ENCODE data around the gene ANKZF1. TPM values are rescaled to one million over a fixed set of nuclear protein-coding genes. Genes with fewer than 3 reads are reported as not detected.

The ANKZF1 gene
- total RNA-seq, 6 experiments from 2014 or later, result 19.3 to 27.8 (median 24.5) TPM

GRCh38 chr2:219285373-219285735 lies 55.7 kb downstream of the ANKZF1 start:
- no peak overlapping the region for H3K27ac ChIP-seq
- intact Hi-C loops (cut with DNase I), result no loop called here
- ATAC-seq, result no peak
- 93% methylated on average over 6 of the region's 12 CpGs for WGBS (ENCODE audit: insufficient coverage, low coverage, low lambda C conversion rate, missing lambda C conversion rate)
- peaks cover 0 to under 1% (median 0%) of the 10 kb centered on the region in 4 donors for H3K4me1 ChIP-seq
- TF ChIP-seq CTCF (IDR thresholded peaks at IDR 0.05), result no peak
- TF ChIP-seq POLR2A (IDR thresholded peaks at IDR 0.05), result no peak
- H3K4me3 ChIP-seq, result no peak overlapping the region
- DNase-seq, result no peak
- no peaks in the 10 kb centered on the region for H3K9me3 ChIP-seq
- peaks cover 0 to 48% (median 10%) of the 10 kb centered on the region in 4 donors for H3K36me3 ChIP-seq
- H3K27me3 ChIP-seq, result no peaks in the 10 kb centered on the region

DNA sequence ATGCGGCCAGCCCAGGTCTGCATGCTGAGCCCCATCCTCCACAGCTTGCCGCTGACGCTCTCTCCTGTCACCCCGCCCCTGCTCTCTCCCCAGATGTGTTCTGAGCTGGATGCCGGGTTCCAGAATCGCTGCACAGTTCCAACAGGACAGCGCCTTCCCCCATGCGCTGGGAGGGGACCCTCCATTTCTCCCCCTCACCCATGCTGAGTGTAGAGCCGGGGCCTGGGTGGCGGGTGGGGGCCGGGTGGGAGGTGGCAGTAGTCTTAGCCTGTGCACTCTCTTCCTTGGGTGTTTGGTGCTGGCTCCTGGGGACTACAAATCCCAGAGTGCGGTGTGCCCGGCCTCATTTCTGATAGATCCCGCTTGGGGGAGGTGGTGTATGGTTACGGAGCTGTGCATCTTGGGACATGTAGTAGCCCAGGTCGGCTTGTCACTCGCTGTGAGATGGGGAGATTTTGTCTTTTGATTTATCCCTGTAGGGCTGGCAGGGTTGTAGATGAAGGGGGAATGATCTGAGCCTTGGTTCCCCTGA lies 56.4 kb downstream of the ANKZF1 start:
- no peaks in the 10 kb centered on the region for H3K4me1 ChIP-seq
- TF ChIP-seq CTCF (IDR thresholded peaks at IDR 0.05), result no peak
- TF ChIP-seq POLR2A (IDR thresholded peaks at IDR 0.05), result no peak
- ATAC-seq, result no peak
- no peaks in the 10 kb centered on the region for H3K9me3 ChIP-seq
- no peak overlapping the region for H3K27ac ChIP-seq
- intact Hi-C loops (cut with DNase I), result no loop called here
- WGBS (ENCODE audit: insufficient coverage, low coverage, low lambda C conversion rate, missing lambda C conversion rate), result 83% methylated on average over 8 of the region's 17 CpGs
- H3K4me3 ChIP-seq, result no peak overlapping the region
- H3K36me3 ChIP-seq, result peaks cover 0 to 46% (median 10%) of the 10 kb centered on the region in 4 donors
- H3K27me3 ChIP-seq, result no peaks in the 10 kb centered on the region
- DNase-seq, result no peak

Other genes starting within 250 kb of the ANKZF1 start
- not detected for gene FEV, start 244.6 kb upstream of the ANKZF1 start, total RNA-seq
- gene CRYBA2, start 236.4 kb upstream of the ANKZF1 start, total RNA-seq, result not detected
- gene CFAP65, start 188.3 kb upstream of the ANKZF1 start, total RNA-seq, result not detected
- gene IHH, start 168.9 kb upstream of the ANKZF1 start, total RNA-seq, result 1 to 10 TPM in 3 of 6 experiments, under 1 TPM in 3; 0.42 to 3.9 (median 1.1) TPM
- gene NHEJ1, start 69.0 kb upstream of the ANKZF1 start, total RNA-seq, result 10 to 100 TPM in 3 of 6 experiments, 1 to 10 TPM in 3; 5.8 to 16.7 (median 10.9) TPM
- 1 to 10 TPM in 5 of 6 experiments, under 1 TPM in 1; 0.62 to 4.9 (median 2.1) TPM for gene SLC23A3, start 59.8 kb upstream of the ANKZF1 start, total RNA-seq
- 10 to 100 TPM; 22.3 to 37.1 (median 30.2) TPM for gene CNPPD1, start 52.9 kb upstream of the ANKZF1 start, total RNA-seq
- 10 to 100 TPM; 33.6 to 77.9 (median 51.0) TPM for gene RETREG2, start 51.5 kb upstream of the ANKZF1 start, total RNA-seq
- gene ZFAND2B, start 23.0 kb upstream of the ANKZF1 start, total RNA-seq, result 10 to 100 TPM; 20.7 to 32.3 (median 28.8) TPM
- 10 to 100 TPM; 20.3 to 72.5 (median 37.3) TPM for gene ABCB6, start 10.8 kb upstream of the ANKZF1 start, total RNA-seq
- gene ATG9A, start 170 bp upstream of the ANKZF1 start, total RNA-seq, result 10 to 100 TPM; 28.3 to 39.6 (median 33.2) TPM
- 1 to 10 TPM; 2.1 to 4.2 (median 2.8) TPM for gene GLB1L, start 15.6 kb downstream of the ANKZF1 start, total RNA-seq
- 10 to 100 TPM; 17.7 to 28.1 (median 21.9) TPM for gene STK16, start 15.7 kb downstream of the ANKZF1 start, total RNA-seq
- gene TUBA4B, start 23.4 kb downstream of the ANKZF1 start, total RNA-seq, result 1 to 10 TPM in 1 of 6 experiments, under 1 TPM in 3, not detected in 2; 0.27 to 2.0 (median 0.57) TPM
- gene TUBA4A, start 24.1 kb downstream of the ANKZF1 start, total RNA-seq, result 100 to 1,000 TPM in 1 of 6 experiments, 10 to 100 TPM in 5; 14.9 to 114 (median 35.6) TPM
- 10 to 100 TPM; 32.6 to 52.1 (median 39.9) TPM for gene DNAJB2, start 49.6 kb downstream of the ANKZF1 start, total RNA-seq
- gene PTPRN, start 79.6 kb downstream of the ANKZF1 start, total RNA-seq, result under 1 TPM in 1 of 6 experiments, not detected in 5; 0.31 TPM
- gene RESP18, start 102.9 kb downstream of the ANKZF1 start, total RNA-seq, result not detected
- 10 to 100 TPM; 37.1 to 60.2 (median 47.0) TPM for gene DNPEP, start 158.1 kb downstream of the ANKZF1 start, total RNA-seq
- 10 to 100 TPM in 1 of 6 experiments, 1 to 10 TPM in 5; 1.2 to 25.6 (median 2.5) TPM for gene DES, start 188.6 kb downstream of the ANKZF1 start, total RNA-seq
- gene SPEG, start 205.0 kb downstream of the ANKZF1 start, total RNA-seq, result 1 to 10 TPM in 1 of 6 experiments, under 1 TPM in 5; 0.24 to 1.5 (median 0.48) TPM

All from right lobe of liver (tissue), 6 donors.